ENCODE measurements around the gene NFATC2. TPM values are rescaled to one million over a fixed set of nuclear protein-coding genes. Genes with fewer than 3 reads are reported as not detected.

Gene NFATC2
- total RNA-seq, 1 donor from 2014 or later: 0.89 TPM

GRCh38 chr20:51492167-51493092 lies 50.1 kb downstream of the NFATC2 start:
- Mint-ChIP-seq H3K4me1 (ENCODE audit: unreplicated experiment) (peaks cover 14% of the 10 kb centered on the region), H3K27me3 (ENCODE audit: unreplicated experiment) (no peaks in the 10 kb centered on the region), H3K36me3 (ENCODE audit: unreplicated experiment) (no peaks in the 10 kb centered on the region), H3K4me3 (ENCODE audit: unreplicated experiment) (no peak overlapping the region), H3K9me3 (ENCODE audit: unreplicated experiment) (no peaks in the 10 kb centered on the region), H3K27ac (ENCODE audit: unreplicated experiment) (no peak overlapping the region)
- no peak for DNase-seq (ENCODE audit: extremely low spot score, unreplicated experiment)
- TF ChIP-seq, protein P1, sequence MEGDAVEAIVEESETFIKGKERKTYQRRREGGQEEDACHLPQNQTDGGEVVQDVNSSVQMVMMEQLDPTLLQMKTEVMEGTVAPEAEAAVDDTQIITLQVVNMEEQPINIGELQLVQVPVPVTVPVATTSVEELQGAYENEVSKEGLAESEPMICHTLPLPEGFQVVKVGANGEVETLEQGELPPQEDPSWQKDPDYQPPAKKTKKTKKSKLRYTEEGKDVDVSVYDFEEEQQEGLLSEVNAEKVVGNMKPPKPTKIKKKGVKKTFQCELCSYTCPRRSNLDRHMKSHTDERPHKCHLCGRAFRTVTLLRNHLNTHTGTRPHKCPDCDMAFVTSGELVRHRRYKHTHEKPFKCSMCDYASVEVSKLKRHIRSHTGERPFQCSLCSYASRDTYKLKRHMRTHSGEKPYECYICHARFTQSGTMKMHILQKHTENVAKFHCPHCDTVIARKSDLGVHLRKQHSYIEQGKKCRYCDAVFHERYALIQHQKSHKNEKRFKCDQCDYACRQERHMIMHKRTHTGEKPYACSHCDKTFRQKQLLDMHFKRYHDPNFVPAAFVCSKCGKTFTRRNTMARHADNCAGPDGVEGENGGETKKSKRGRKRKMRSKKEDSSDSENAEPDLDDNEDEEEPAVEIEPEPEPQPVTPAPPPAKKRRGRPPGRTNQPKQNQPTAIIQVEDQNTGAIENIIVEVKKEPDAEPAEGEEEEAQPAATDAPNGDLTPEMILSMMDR (IDR thresholded peaks at IDR 0.05): no peak

- TF ChIP-seq, protein P1 (IDR thresholded peaks at IDR 0.05): no peak
These were observed 51.1 kb downstream of the NFATC2 start for GRCh38 chr20:51491393-51491792.

DNA sequence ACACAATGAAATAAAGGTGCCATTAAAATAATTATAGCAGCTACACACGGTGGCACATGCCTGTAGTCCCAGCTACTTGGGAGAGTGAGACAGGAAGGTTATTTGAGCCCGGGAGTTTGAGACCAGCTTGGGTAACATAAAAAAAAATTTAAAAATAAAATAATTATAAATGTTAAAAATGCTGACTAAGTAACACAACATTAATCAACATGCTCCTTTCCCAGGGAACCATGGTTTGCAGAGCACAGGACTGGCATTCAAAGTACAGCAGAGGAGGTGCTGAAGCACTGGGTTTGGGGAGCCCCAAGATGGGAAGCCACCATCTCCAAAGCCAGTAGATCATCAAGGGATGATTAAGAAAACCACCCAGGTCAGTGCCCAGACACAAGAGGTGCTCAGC lies 51.9 kb downstream of the NFATC2 start:
- no peaks in the 10 kb centered on the region for H3K27me3 Mint-ChIP-seq (ENCODE audit: unreplicated experiment)
- H3K36me3 Mint-ChIP-seq (ENCODE audit: unreplicated experiment): no peaks in the 10 kb centered on the region
- no peak overlapping the region for H3K27ac Mint-ChIP-seq (ENCODE audit: unreplicated experiment)
- DNase-seq (ENCODE audit: extremely low spot score, unreplicated experiment): no peak
- H3K4me3 Mint-ChIP-seq (ENCODE audit: unreplicated experiment): no peak overlapping the region
- peaks cover 17% of the 10 kb centered on the region for H3K4me1 Mint-ChIP-seq (ENCODE audit: unreplicated experiment)
- H3K9me3 Mint-ChIP-seq (ENCODE audit: unreplicated experiment): no peaks in the 10 kb centered on the region
- TF ChIP-seq, protein P1 (IDR thresholded peaks at IDR 0.05): no peak

More at GRCh38 chr20:51491393-51491792, 51.1 kb downstream of the NFATC2 start:
- no peaks in the 10 kb centered on the region for H3K9me3 Mint-ChIP-seq (ENCODE audit: unreplicated experiment)
- no peaks in the 10 kb centered on the region for H3K27me3 Mint-ChIP-seq (ENCODE audit: unreplicated experiment)
- H3K36me3 Mint-ChIP-seq (ENCODE audit: unreplicated experiment): no peaks in the 10 kb centered on the region
- H3K4me3 Mint-ChIP-seq (ENCODE audit: unreplicated experiment): no peak overlapping the region
- no peak overlapping the region for H3K27ac Mint-ChIP-seq (ENCODE audit: unreplicated experiment)
- H3K4me1 Mint-ChIP-seq (ENCODE audit: unreplicated experiment): peaks cover 17% of the 10 kb centered on the region
- DNase-seq (ENCODE audit: extremely low spot score, unreplicated experiment): no peak

GRCh38 chr20:51489611-51490010 lies 52.9 kb downstream of the NFATC2 start:
- H3K9me3 Mint-ChIP-seq (ENCODE audit: unreplicated experiment): no peaks in the 10 kb centered on the region
- H3K36me3 Mint-ChIP-seq (ENCODE audit: unreplicated experiment): no peaks in the 10 kb centered on the region
- H3K27ac Mint-ChIP-seq (ENCODE audit: unreplicated experiment): no peak overlapping the region
- no peak for DNase-seq (ENCODE audit: extremely low spot score, unreplicated experiment)
- TF ChIP-seq, protein P1 (IDR thresholded peaks at IDR 0.05): no peak
- H3K27me3 Mint-ChIP-seq (ENCODE audit: unreplicated experiment): no peaks in the 10 kb centered on the region
- H3K4me1 Mint-ChIP-seq (ENCODE audit: unreplicated experiment): peaks cover 17% of the 10 kb centered on the region
- no peak overlapping the region for H3K4me3 Mint-ChIP-seq (ENCODE audit: unreplicated experiment)

GRCh38 chr20:51488331-51488730 lies 54.2 kb downstream of the NFATC2 start:
- Mint-ChIP-seq H3K27me3 (ENCODE audit: unreplicated experiment) (peaks cover 3% of the 10 kb centered on the region), H3K9me3 (ENCODE audit: unreplicated experiment) (no peaks in the 10 kb centered on the region), H3K4me1 (ENCODE audit: unreplicated experiment) (peaks cover 17% of the 10 kb centered on the region), H3K4me3 (ENCODE audit: unreplicated experiment) (no peak overlapping the region), H3K36me3 (ENCODE audit: unreplicated experiment) (no peaks in the 10 kb centered on the region), H3K27ac (ENCODE audit: unreplicated experiment) (no peak overlapping the region)
- DNase-seq (ENCODE audit: extremely low spot score, unreplicated experiment): no peak
- TF ChIP-seq, protein P1 (IDR thresholded peaks at IDR 0.05): no peak

All from osteocyte (in vitro differentiated cells).